WTC11 (cell line): ENCODE measurements around the gene RAB10. TPM values are rescaled to one million over a fixed set of nuclear protein-coding genes. Genes with fewer than 3 reads are reported as not detected.

Experiments used
- ATF1 ChIP-seq: sonication (generic); formaldehyde crosslinking; IDR thresholded peaks from 2 replicates; pipeline ENCODE4 v1.8.1; 2023; ENCODE audit warnings: mild to moderate bottlenecking, moderate library complexity, missing genetic modification reagents
- CDX4 ChIP-seq: fragments of 250-450 bp; sonication (Bioruptor Pico); IDR thresholded peaks from 2 replicates; pipeline ENCODE4 v1.9.0; 2021; ENCODE audit warnings: moderate library complexity, mild to moderate bottlenecking, inconsistent platforms, borderline replicate concordance
- CREB1 ChIP-seq: sonication (generic); formaldehyde crosslinking; IDR thresholded peaks from 2 replicates; pipeline ENCODE4 v1.8.0; 2023; ENCODE audit warnings: mild to moderate bottlenecking, missing genetic modification reagents
- CREM ChIP-seq: sonication (generic); formaldehyde crosslinking; IDR thresholded peaks from 2 replicates; pipeline ENCODE4 v1.8.1; 2022; ENCODE audit warnings: mild to moderate bottlenecking, missing genetic modification reagents, moderate library complexity
- E2F4 ChIP-seq: sonication (generic); formaldehyde crosslinking; IDR thresholded peaks from 2 replicates; pipeline ENCODE4 v1.8.1; 2022; ENCODE audit warnings: low read depth, mild to moderate bottlenecking, moderate library complexity, missing genetic modification reagents, borderline replicate concordance
- ELF4 ChIP-seq: sonication (generic); formaldehyde crosslinking; IDR thresholded peaks from 2 replicates; pipeline ENCODE4 v1.8.1; 2022; ENCODE audit warnings: low read depth, mild to moderate bottlenecking, moderate library complexity, missing genetic modification reagents
- EMX1 ChIP-seq: fragments of 250-450 bp; sonication (Bioruptor Pico); IDR thresholded peaks from 2 replicates; pipeline ENCODE4 v1.8.0; 2021; ENCODE audit warnings: mild to moderate bottlenecking
- ESRRA ChIP-seq: sonication (generic); formaldehyde crosslinking; IDR thresholded peaks from 2 replicates; pipeline ENCODE4 v1.8.1; 2022; ENCODE audit warnings: mild to moderate bottlenecking, missing genetic modification reagents, borderline replicate concordance
- ETV6 ChIP-seq: sonication (generic); formaldehyde crosslinking; IDR thresholded peaks from 2 replicates; pipeline ENCODE4 v1.8.1; 2022; ENCODE audit warnings: mild to moderate bottlenecking, missing genetic modification reagents
- FOXK1 ChIP-seq: sonication (generic); formaldehyde crosslinking; IDR thresholded peaks from 2 replicates; pipeline ENCODE4 v1.8.0; 2022; ENCODE audit warnings: mild to moderate bottlenecking, moderate library complexity, missing genetic modification reagents
- IRF2 ChIP-seq: sonication (generic); formaldehyde crosslinking; IDR thresholded peaks from 2 replicates; pipeline ENCODE4 v1.8.0; 2022; ENCODE audit warnings: low read depth, missing genetic modification reagents, borderline replicate concordance
- MXD4 ChIP-seq: fragments of 250-450 bp; sonication (Bioruptor Pico); IDR thresholded peaks from 2 replicates; pipeline ENCODE4 v1.8.0; 2021; ENCODE audit warnings: mild to moderate bottlenecking, moderate library complexity, borderline replicate concordance
- RORB ChIP-seq: fragments of 250-450 bp; sonication (Bioruptor Pico); IDR thresholded peaks from 2 replicates; pipeline ENCODE4 v1.9.0; 2021; ENCODE audit warnings: mild to moderate bottlenecking
- SMAD4 ChIP-seq: sonication (generic); formaldehyde crosslinking; IDR thresholded peaks from 2 replicates; pipeline ENCODE4 v1.8.0; 2022; ENCODE audit warnings: mild to moderate bottlenecking, missing genetic modification reagents
- SP1 ChIP-seq: sonication (generic); formaldehyde crosslinking; conservative IDR thresholded peaks from 2 replicates; pipeline ENCODE4 v1.8.1; 2022; ENCODE audit warnings: missing genetic modification reagents
- TEAD1 ChIP-seq: sonication (generic); formaldehyde crosslinking; IDR thresholded peaks from 2 replicates; pipeline ENCODE4 v1.8.0; 2022; ENCODE audit warnings: mild to moderate bottlenecking, missing genetic modification reagents
- TEAD4 ChIP-seq: sonication (generic); formaldehyde crosslinking; IDR thresholded peaks from 2 replicates; pipeline ENCODE4 v1.8.0; 2022; ENCODE audit warnings: mild to moderate bottlenecking, missing genetic modification reagents
- ZNF396 ChIP-seq: fragments of 250-450 bp; sonication (Bioruptor Pico); IDR thresholded peaks from 2 replicates; pipeline ENCODE4 v1.8.0; 2021; ENCODE audit warnings: mild to moderate bottlenecking, moderate library complexity, borderline replicate concordance
- ZNF423 ChIP-seq: fragments of 250-450 bp; sonication (Bioruptor Pico); IDR thresholded peaks from 2 replicates; pipeline ENCODE4 v2.1.2; 2022; ENCODE audit warnings: mild to moderate bottlenecking, moderate library complexity
- total RNA-seq: library from RNA; stranded (reverse); gene quantifications from 3 replicates; pipeline ENCODE4 v1.2.3, GENCODE V29; 2021
- TF ChIP-seq, protein P1 (sequence below): sonication (generic); formaldehyde crosslinking; IDR thresholded peaks from 2 replicates; pipeline ENCODE4 v1.8.1; 2023; ENCODE audit warnings: mild to moderate bottlenecking, missing genetic modification reagents, moderate library complexity
- TF ChIP-seq, protein P2 (sequence below): sonication (generic); formaldehyde crosslinking; IDR thresholded peaks from 2 replicates; pipeline ENCODE4 v1.8.0; 2023; ENCODE audit warnings: missing genetic modification reagents
- TF ChIP-seq, protein P3 (sequence below): sonication (generic); formaldehyde crosslinking; IDR thresholded peaks from 2 replicates; pipeline ENCODE4 v1.8.1; 2022; ENCODE audit warnings: mild to moderate bottlenecking, moderate library complexity, missing genetic modification reagents
- TF ChIP-seq, protein P4 (sequence below): fragments of 250-450 bp; sonication (Bioruptor Pico); IDR thresholded peaks from 2 replicates; pipeline ENCODE4 v2.1.2; 2022; ENCODE audit warnings: mild to moderate bottlenecking, moderate library complexity
- TF ChIP-seq, protein P5 (sequence below): fragments of 250-450 bp; sonication (Bioruptor Pico); IDR thresholded peaks from 2 replicates; pipeline ENCODE4 v1.9.0; 2021; ENCODE audit warnings: mild to moderate bottlenecking
- TF ChIP-seq, protein P6 (sequence below): sonication (generic); formaldehyde crosslinking; IDR thresholded peaks from 2 replicates; pipeline ENCODE4 v1.8.1; 2022; ENCODE audit warnings: low read depth, missing genetic modification reagents, borderline replicate concordance
- TF ChIP-seq, protein P7 (sequence below): sonication (generic); formaldehyde crosslinking; IDR thresholded peaks from 2 replicates; pipeline ENCODE4 v1.8.1; 2023; ENCODE audit warnings: mild to moderate bottlenecking, missing genetic modification reagents

RAB10 gene
- total RNA-seq, 1 experiment from 2014 or later: 127 TPM

- TF ChIP-seq, protein P1, sequence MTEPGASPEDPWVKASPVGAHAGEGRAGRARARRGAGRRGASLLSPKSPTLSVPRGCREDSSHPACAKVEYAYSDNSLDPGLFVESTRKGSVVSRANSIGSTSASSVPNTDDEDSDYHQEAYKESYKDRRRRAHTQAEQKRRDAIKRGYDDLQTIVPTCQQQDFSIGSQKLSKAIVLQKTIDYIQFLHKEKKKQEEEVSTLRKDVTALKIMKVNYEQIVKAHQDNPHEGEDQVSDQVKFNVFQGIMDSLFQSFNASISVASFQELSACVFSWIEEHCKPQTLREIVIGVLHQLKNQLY (CRISPR knock-in tag): no peak
- TF ChIP-seq SP1 (CRISPR knock-in tag): peak; percentile 65
- TF ChIP-seq TEAD4 (CRISPR knock-in tag): 0 out of 2 replicates have a peak, but pooled peaks have one; percentile 54
- no peak for TF ChIP-seq MXD4 (CRISPR knock-in tag)
- TF ChIP-seq SMAD4 (CRISPR knock-in tag): no peak
- TF ChIP-seq, protein P2, sequence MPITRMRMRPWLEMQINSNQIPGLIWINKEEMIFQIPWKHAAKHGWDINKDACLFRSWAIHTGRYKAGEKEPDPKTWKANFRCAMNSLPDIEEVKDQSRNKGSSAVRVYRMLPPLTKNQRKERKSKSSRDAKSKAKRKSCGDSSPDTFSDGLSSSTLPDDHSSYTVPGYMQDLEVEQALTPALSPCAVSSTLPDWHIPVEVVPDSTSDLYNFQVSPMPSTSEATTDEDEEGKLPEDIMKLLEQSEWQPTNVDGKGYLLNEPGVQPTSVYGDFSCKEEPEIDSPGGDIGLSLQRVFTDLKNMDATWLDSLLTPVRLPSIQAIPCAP (CRISPR knock-in tag): peak; percentile 90
- no peak for TF ChIP-seq ZNF423 (CRISPR knock-in tag)
- peak; percentile 92 for TF ChIP-seq TEAD1 (CRISPR knock-in tag)
- TF ChIP-seq, protein P3, sequence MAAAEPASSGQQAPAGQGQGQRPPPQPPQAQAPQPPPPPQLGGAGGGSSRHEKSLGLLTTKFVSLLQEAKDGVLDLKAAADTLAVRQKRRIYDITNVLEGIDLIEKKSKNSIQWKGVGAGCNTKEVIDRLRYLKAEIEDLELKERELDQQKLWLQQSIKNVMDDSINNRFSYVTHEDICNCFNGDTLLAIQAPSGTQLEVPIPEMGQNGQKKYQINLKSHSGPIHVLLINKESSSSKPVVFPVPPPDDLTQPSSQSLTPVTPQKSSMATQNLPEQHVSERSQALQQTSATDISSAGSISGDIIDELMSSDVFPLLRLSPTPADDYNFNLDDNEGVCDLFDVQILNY (CRISPR knock-in tag): peak; percentile 77; the same call in 1 of the 2 replicates
- peak; percentile 89 for TF ChIP-seq ETV6 (CRISPR knock-in tag)
- no peak for TF ChIP-seq CREB1 (CRISPR knock-in tag)
- TF ChIP-seq, protein P4, sequence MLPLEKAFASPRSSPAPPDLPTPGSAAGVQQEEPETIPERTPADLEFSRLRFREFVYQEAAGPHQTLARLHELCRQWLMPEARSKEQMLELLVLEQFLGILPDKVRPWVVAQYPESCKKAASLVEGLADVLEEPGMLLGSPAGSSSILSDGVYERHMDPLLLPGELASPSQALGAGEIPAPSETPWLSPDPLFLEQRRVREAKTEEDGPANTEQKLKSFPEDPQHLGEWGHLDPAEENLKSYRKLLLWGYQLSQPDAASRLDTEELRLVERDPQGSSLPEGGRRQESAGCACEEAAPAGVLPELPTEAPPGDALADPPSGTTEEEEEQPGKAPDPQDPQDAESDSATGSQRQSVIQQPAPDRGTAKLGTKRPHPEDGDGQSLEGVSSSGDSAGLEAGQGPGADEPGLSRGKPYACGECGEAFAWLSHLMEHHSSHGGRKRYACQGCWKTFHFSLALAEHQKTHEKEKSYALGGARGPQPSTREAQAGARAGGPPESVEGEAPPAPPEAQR (CRISPR knock-in tag): no peak
- TF ChIP-seq, protein P5, sequence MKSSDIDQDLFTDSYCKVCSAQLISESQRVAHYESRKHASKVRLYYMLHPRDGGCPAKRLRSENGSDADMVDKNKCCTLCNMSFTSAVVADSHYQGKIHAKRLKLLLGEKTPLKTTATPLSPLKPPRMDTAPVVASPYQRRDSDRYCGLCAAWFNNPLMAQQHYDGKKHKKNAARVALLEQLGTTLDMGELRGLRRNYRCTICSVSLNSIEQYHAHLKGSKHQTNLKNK (CRISPR knock-in tag): no peak
- peak; percentile 91 for TF ChIP-seq E2F4 (CRISPR knock-in tag)
- peak; percentile 58; the same call in 1 of the 2 replicates for TF ChIP-seq CREM
- no peak for TF ChIP-seq ZNF396 (CRISPR knock-in tag)
- TF ChIP-seq, protein P6, sequence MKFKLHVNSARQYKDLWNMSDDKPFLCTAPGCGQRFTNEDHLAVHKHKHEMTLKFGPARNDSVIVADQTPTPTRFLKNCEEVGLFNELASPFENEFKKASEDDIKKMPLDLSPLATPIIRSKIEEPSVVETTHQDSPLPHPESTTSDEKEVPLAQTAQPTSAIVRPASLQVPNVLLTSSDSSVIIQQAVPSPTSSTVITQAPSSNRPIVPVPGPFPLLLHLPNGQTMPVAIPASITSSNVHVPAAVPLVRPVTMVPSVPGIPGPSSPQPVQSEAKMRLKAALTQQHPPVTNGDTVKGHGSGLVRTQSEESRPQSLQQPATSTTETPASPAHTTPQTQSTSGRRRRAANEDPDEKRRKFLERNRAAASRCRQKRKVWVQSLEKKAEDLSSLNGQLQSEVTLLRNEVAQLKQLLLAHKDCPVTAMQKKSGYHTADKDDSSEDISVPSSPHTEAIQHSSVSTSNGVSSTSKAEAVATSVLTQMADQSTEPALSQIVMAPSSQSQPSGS (CRISPR knock-in tag): no peak
- TF ChIP-seq EMX1 (CRISPR knock-in tag): 0 out of 2 replicates have a peak, but pooled peaks have one; percentile 71
- TF ChIP-seq RORB: no peak
- TF ChIP-seq, protein P7, sequence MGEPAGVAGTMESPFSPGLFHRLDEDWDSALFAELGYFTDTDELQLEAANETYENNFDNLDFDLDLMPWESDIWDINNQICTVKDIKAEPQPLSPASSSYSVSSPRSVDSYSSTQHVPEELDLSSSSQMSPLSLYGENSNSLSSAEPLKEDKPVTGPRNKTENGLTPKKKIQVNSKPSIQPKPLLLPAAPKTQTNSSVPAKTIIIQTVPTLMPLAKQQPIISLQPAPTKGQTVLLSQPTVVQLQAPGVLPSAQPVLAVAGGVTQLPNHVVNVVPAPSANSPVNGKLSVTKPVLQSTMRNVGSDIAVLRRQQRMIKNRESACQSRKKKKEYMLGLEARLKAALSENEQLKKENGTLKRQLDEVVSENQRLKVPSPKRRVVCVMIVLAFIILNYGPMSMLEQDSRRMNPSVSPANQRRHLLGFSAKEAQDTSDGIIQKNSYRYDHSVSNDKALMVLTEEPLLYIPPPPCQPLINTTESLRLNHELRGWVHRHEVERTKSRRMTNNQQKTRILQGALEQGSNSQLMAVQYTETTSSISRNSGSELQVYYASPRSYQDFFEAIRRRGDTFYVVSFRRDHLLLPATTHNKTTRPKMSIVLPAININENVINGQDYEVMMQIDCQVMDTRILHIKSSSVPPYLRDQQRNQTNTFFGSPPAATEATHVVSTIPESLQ (CRISPR knock-in tag): no peak
- TF ChIP-seq FOXK1: peak; percentile 84
- no peak; the same call in 1 of the 2 replicates for TF ChIP-seq CDX4
- no peak for TF ChIP-seq ATF1 (CRISPR knock-in tag)
- peak; percentile 82; the same call in 1 of the 2 replicates for TF ChIP-seq ELF4 (CRISPR knock-in tag)
- peak; percentile 62; the same call in 1 of the 2 replicates for TF ChIP-seq ESRRA (CRISPR knock-in tag)
- peak; percentile 52; the same call in 1 of the 2 replicates for TF ChIP-seq IRF2 (CRISPR knock-in tag)
These were observed 150.8 kb downstream of the RAB10 start (continued) for GRCh38 chr2:26184555-26185303.
